Thyroid gland (tissue), 4 donors: ENCODE data around the gene TBATA. TPM values are rescaled to one million over a fixed set of nuclear protein-coding genes. Genes with fewer than 3 reads are reported as not detected.

Experiments used
- DNase-seq, 2 donors: peaks; one replicate each; pipeline ENCODE4 v3.0.0-alpha.2; 2019
- H3K27ac ChIP-seq, 3 donors: fragments of 200-600 bp; sonication (generic); 1 replicate in 2 of 3; 2 replicates in 1 of 3; pipeline ENCODE4 v1.5.1; 2016 to 2019; ENCODE audit warnings: mild to moderate bottlenecking in 1 of 3, moderate library complexity in 1 of 3
- H3K27me3 ChIP-seq: fragments of 200-600 bp; sonication (generic); one replicate; pipeline ENCODE4 v1.5.1; 2019
- H3K36me3 ChIP-seq, 2 donors: fragments of 200-600 bp; sonication (generic); one replicate each; pipeline ENCODE4 v1.5.1; 2016 to 2019
- H3K4me1 ChIP-seq, 2 donors: fragments of 200-600 bp; sonication (generic); one replicate each; pipeline ENCODE4 v1.5.1; 2017 to 2019
- H3K4me3 ChIP-seq, 3 donors: fragments of 200-600 bp; sonication (generic); replicated peaks in 1 of 3; 1 replicate in 2 of 3; 2 replicates in 1 of 3; pipeline ENCODE4 v1.5.1; 2016; ENCODE audit warnings: mild to moderate bottlenecking in 1 of 3
- H3K9me3 ChIP-seq: fragments of 200-600 bp; sonication (generic); one replicate; pipeline ENCODE4 v1.5.1; 2017
- POLR2A ChIP-seq, 2 donors: fragments of 450-650 bp; IDR thresholded peaks; one replicate each; pipeline ENCODE4 v1.6.1; 2017; ENCODE audit warnings: antibody characterized with exemption in 2 of 2, mild to moderate bottlenecking in 2 of 2, moderate library complexity in 1 of 2
- WGBS, 2 donors: methylation state at CpG; one replicate each; pipeline ENCODE4 v1.1.5; 2017; 5-methylcytosine and 5-hydroxymethylcytosine counted together
- intact Hi-C: fragments of 100-400 bp; cut with DNase I; formaldehyde crosslinking; loops from one replicate; pipeline ENCODE4 v1.15.1; 2023
- total RNA-seq, 4 donors: library from RNA; depleted of rRNA; stranded (reverse); fragments of >200 nt; gene quantifications; one replicate each; pipeline ENCODE4 v1.2.3, GENCODE V29; 2016
- TF ChIP-seq, protein P1 (sequence below), 6 experiments: fragments of 200-600 bp in 3 of 6; fragments of 450-650 bp in 3 of 6; sonication (generic) in 3 of 6; IDR thresholded peaks; one replicate each; pipeline ENCODE4 v1.5.1; 2016 to 2019; ENCODE audit warnings: antibody characterized with exemption in 6 of 6, mild to moderate bottlenecking in 2 of 6, inconsistent platforms in 1 of 6, moderate library complexity in 1 of 6

TBATA gene
- total RNA-seq, 4 donors from 2014 or later, result not detected

GRCh38 chr10:70753026-70753663 is 32.0 kb downstream of the TBATA start:
- no peak for TF ChIP-seq POLR2A (IDR thresholded peaks at IDR 0.05)
- TF ChIP-seq, protein P1, sequence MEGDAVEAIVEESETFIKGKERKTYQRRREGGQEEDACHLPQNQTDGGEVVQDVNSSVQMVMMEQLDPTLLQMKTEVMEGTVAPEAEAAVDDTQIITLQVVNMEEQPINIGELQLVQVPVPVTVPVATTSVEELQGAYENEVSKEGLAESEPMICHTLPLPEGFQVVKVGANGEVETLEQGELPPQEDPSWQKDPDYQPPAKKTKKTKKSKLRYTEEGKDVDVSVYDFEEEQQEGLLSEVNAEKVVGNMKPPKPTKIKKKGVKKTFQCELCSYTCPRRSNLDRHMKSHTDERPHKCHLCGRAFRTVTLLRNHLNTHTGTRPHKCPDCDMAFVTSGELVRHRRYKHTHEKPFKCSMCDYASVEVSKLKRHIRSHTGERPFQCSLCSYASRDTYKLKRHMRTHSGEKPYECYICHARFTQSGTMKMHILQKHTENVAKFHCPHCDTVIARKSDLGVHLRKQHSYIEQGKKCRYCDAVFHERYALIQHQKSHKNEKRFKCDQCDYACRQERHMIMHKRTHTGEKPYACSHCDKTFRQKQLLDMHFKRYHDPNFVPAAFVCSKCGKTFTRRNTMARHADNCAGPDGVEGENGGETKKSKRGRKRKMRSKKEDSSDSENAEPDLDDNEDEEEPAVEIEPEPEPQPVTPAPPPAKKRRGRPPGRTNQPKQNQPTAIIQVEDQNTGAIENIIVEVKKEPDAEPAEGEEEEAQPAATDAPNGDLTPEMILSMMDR (IDR thresholded peaks at IDR 0.05), result no peak
- Histone ChIP-seq H3K36me3 (no peaks in the 10 kb centered on the region), H3K9me3 (no peaks in the 10 kb centered on the region), H3K27ac (peak overlapping the region; percentile 72 to 97 (median 85)), H3K4me1 (peaks cover 22 to 28% of the 10 kb centered on the region in 2 donors), H3K27me3 (no peaks in the 10 kb centered on the region), H3K4me3 (no peak overlapping the region)
- WGBS, 2 donors, result 89 to 94% methylated on average over 9 to 10 of the region's 10 CpGs
- intact Hi-C loops, result no loop called here
- DNase-seq, result no peak

DNA sequence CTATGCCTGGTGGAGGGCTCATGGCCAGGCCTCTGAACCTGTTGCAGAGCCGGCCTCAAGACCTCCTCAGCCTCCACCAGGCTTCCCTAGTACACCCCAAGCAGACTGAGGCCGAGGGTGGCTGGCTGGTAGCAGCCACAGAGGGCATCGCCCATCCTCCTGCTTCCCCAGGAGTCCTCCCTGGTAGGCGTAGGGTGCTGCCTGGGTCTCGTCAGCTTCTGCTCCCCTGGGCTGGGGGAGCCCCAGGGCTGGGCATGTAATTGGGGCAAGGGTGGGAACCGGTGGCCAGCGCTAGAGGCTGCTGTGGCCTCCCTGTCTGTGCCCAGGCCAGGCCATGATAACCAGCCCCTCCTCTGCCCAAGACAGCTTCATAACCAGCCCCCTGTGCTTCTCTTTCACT is 32.6 kb downstream of the TBATA start:
- DNase-seq, result no peak
- Histone ChIP-seq H3K4me1 (peaks cover 22 to 28% of the 10 kb centered on the region in 2 donors), H3K27me3 (no peaks in the 10 kb centered on the region), H3K9me3 (no peaks in the 10 kb centered on the region), H3K4me3 (no peak overlapping the region), H3K36me3 (no peaks in the 10 kb centered on the region), H3K27ac (peak overlapping the region in 1 of 3 donors; percentile 97)
- TF ChIP-seq POLR2A (IDR thresholded peaks at IDR 0.05), result no peak
- TF ChIP-seq, protein P1 (IDR thresholded peaks at IDR 0.05), result no peak
- intact Hi-C loops, result no loop called here
- WGBS, 2 donors, result 94 to 95% methylated on average over 3 to 6 of the region's 7 CpGs

DNA sequence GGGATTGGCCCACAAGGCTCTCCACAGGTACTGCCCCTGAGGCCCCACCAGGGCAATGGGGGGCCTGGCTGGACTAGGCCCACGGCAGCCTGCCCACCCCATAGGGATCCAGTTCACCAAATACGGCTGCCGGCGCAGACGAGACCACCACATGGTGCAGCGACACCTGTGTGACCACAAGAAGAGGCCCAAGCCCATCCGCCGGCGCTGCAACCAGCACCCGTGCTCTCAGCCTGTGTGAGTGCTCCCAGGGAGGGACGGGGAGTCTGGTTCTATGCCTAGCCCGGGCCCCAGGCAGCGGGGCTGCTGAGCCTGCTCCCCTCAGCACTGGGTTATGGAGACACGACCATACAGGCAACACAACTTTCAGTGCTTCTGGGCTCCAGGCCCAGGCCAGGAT is 33.2 kb downstream of the TBATA start:
- H3K4me1 ChIP-seq, result peaks cover 22 to 28% of the 10 kb centered on the region in 2 donors
- no peaks in the 10 kb centered on the region for H3K36me3 ChIP-seq
- H3K27me3 ChIP-seq, result no peaks in the 10 kb centered on the region
- TF ChIP-seq, protein P1 (IDR thresholded peaks at IDR 0.05), result no peak
- TF ChIP-seq POLR2A (IDR thresholded peaks at IDR 0.05), result no peak
- intact Hi-C loops, result no loop called here
- no peak overlapping the region for H3K27ac ChIP-seq
- H3K4me3 ChIP-seq, result no peak overlapping the region
- WGBS, 2 donors, result 93 to 98% methylated on average over 3 to 7 of the region's 14 CpGs
- no peak for DNase-seq
- H3K9me3 ChIP-seq, result no peaks in the 10 kb centered on the region

DNA sequence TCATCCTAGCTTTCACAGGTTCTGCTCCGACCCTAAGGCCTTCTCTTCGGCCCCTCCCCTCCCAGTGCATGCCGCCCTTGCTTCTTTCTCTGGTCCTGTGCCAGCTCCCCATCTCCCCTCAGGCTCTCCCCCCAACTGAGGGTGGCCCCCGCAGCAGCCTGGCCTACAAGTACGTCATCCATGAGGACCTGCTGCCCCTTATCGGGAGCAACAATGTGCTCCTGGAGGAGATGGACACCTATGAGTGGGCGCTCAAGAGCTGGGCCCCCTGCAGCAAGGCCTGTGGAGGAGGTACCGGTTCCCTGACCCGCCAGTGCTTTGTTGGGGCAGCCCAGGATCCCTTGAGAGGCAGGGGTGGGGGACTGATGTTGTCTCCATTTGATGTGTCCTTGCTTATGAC is 33.8 kb downstream of the TBATA start:
- intact Hi-C loops, result no loop called here
- Histone ChIP-seq H3K27me3 (no peaks in the 10 kb centered on the region), H3K27ac (no peak overlapping the region), H3K4me3 (no peak overlapping the region), H3K9me3 (no peaks in the 10 kb centered on the region), H3K36me3 (no peaks in the 10 kb centered on the region), H3K4me1 (peaks cover 22 to 28% of the 10 kb centered on the region in 2 donors)
- DNase-seq, result no peak
- TF ChIP-seq POLR2A (IDR thresholded peaks at IDR 0.05), result no peak
- TF ChIP-seq, protein P1 (IDR thresholded peaks at IDR 0.05), result no peak
- 51 to 68% methylated on average over 4 to 8 of the region's 9 CpGs for WGBS, 2 donors

DNA sequence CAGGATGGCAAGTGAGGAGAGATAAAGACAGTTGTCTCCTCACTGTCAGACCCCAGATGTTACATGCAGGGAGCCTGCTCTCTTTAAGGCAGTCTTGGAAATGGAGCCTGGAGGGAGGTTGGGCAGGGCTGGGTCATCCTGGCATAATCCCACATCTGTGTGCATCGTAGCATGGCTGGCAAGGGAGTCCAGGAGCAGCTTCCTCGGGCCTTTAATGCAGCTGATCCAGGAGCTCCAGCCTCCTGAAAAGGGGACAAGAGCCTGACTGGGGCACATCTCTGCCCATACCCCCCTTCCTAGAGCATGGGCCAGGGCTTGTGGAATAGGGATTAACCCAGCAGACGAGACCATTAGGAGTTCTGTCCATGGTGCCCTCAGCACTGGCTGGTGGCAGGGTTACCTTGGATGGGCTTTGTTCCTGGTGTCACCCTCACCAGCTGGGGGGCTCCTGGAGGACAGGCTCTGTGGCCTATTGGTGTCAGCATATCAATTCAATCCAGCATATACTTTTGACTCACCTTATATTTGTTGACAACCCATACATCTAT is 34.9 kb downstream of the TBATA start:
- Histone ChIP-seq H3K9me3 (no peaks in the 10 kb centered on the region), H3K4me1 (peaks cover 22 to 23% of the 10 kb centered on the region in 2 donors), H3K27ac (no peak overlapping the region), H3K36me3 (no peaks in the 10 kb centered on the region), H3K4me3 (no peak overlapping the region), H3K27me3 (no peaks in the 10 kb centered on the region)
- DNase-seq, result no peak
- intact Hi-C loops, result no loop called here
- TF ChIP-seq, protein P1 (IDR thresholded peaks at IDR 0.05), result no peak
- no peak for TF ChIP-seq POLR2A (IDR thresholded peaks at IDR 0.05)
- WGBS, 2 donors, result 61 to 67% methylated on average over 3 of the region's 3 CpGs
